ENCODE measurements around the gene KAZALD1.
"Not testable (repeated sequence)": the region's sequence is repeated elsewhere in the genome, so short reads cannot be mapped to it uniquely, and the experiment has no call there.

Gene KAZALD1

DNA sequence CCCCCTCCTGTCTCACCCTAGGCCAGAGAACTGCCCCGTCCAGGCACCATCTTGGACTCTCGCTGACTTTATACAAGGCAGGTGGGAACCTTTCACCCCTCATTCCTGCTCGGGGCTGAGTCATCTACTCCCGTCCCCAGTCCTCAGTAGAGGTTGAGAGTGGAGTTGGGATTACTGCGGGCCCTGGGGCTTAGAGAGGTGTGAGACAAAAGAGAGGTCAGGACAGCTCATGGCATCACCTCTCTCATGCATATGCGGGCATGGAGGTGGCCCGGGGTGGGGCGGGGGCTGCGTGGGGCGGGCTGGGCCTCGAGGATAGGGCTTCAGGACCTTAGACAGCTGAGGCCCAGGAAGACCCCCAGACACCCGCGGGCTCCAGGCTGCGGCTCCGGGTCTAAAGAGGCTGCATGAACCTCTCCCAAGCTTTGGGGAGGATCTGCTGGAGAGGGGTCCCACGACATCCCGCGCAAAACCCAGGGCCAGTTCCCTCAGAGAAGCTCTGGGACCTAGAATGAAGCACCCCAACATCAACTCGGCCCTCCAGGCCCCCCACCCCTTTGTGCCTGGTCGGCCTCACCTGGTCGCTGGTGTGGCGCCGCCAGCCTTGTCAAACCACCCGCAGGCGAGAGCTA is 31.2 kb upstream of the KAZALD1 start:
- no peak for DNase-seq (ENCODE audit: low read depth in 2 of 2, low spot score in 1 of 2)

DNA sequence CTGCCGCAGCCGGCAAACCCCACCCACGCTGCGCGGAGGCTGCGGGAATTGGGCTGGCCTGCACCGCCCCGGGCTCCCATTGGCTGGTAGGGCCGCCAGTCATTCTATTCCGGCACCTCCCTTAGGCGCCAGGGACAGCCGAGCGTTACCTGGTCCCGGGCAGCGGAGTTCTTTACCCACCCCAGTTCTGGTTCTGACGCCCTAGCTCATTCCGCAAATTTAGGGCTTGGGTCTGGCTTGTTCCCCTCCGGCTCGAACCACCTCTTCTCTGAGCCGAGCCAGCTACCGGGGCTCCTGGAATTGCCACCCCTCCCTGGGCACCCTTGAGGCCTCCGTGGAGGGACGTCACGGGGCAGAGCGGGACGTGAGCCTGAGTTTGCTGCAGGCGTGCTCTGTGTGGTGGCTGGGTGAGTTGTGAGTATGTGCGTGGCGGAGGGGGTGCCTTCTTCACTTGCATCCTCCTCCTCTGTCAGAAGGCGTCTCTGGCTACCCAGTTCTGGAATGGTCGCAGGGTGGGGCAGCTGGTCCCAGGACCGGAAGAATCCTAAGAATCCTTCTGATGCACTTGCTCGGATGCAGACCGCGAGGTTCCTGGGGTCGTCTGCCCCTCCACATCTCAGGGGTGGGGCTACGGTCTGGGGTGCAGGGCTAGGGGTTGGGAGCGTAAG is 30.5 kb upstream of the KAZALD1 start, which contains the start of the genes PDZD7 and SFXN3:
Gene PDZD7 (minus strand): TSS at position 2 of the 668 bp plus-strand sequence. CDS start 910 bp downstream, outside the sequence.
Gene SFXN3 (plus strand): TSS at position 107 of the 668 bp plus-strand sequence. CDS start 3,461 bp downstream, outside the sequence.
- peak; percentile 92 for DNase-seq (ENCODE audit: low read depth in 2 of 2, low spot score in 1 of 2)

DNA sequence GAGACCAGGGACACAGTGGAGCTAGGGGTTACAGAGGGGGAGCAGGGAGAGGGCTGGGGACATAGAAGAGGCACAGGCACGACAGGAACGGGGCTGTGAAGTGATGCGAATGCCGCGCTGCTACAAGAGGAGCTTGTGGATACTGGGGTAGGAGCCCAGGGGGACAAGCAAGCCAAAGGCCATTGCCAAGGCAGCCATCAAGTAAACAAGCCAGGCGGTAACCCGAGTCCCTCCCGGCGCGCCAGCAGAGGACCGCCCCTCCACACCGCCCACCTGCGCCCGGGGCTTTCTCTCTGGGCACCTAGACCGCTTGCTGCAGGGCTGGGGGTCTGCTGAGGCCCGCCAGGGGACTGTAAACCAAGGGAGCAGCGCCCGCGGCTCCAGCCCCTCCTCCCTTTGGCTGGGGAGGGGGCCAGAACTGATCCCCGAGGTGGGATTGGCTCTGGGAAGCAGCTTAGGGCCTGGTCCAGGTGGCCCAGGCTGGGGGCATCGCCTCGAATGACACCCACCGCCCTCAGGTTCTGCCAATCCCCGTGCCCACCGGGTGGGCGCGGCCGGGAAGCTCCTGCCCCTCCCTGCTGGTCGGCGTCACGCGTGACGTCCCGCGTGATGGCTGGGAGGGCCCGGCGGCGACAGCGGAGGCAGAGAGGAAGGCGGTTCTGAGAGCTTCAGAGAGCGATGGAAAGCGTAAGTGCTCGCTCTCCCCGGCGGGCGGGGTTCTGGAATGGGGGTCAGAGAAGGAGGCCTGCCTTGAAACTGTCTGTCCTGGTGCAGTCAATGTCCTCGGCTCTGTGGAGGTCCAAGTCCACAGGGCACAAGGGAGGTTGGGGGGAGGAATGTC is 29.8 kb upstream of the KAZALD1 start:
- peak; percentile 53 for DNase-seq (ENCODE audit: low read depth in 2 of 2, low spot score in 1 of 2)

DNA sequence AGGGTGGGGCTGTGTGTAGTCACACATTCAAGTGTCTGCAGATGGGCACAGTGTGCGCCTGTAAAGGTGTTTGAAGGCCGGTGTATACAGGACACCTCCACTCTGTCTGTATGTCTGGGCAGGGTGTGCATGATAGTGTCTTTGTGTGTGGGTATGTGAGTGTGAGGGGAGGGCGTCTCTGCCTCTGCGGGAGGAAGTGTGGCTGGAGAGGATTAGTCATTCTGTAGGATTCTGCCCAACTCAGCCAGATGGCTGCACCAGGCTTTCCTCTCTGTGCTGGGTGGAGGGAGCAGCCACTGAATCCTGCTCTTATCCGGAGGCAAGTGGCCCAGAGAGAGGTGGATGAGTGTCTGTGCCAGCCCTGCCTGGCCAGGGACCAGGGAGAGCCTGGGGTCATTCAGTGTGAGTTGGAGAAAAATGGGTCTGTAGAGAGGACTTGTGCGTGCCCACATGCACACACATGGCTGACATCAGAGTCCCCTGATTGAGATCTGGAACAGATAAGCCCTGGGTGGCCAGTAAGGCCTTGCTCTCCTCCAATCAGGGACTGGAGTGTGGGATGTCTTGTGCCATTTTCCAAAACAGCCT is 29.1 kb upstream of the KAZALD1 start:
- DNase-seq (ENCODE audit: low read depth in 2 of 2, low spot score in 1 of 2) = peak; percentile 40 to 52

DNA sequence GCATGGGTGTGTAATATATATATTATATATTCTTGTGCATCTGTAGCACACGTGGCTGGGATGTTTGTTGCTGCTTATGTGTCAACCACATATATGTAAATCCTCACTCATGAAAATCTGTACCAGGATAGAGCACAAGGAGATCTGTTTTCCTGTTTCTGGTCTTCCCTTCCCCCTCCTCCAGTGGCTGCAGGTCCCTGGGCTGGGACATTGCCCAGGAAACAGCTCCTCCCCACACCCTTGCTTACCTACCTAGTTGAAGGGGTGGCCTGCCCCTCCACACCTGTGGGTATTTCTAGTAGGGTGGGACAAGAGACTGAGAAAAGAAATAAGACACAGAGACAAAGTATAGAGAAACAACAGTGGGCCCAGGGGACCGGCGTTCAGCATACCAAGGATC is 28.5 kb upstream of the KAZALD1 start:
- DNase-seq (ENCODE audit: low read depth in 2 of 2, low spot score in 1 of 2) = no peak

DNA sequence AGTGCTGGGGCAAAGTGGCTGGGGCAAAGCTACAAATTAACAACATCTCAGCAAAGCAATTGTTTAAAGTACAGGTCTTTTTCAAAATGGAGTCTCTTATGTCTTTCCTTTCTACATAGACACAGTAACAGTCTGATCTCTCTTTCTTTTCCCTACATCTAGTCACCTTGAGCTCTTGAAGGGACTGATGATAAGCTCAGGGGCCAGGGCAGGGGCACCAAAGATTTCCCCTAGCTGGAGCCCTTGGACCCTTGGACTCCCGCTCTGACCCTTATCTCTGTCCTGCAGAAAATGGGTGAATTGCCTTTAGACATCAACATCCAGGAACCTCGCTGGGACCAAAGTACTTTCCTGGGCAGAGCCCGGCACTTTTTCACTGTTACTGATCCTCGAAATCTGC is 27.4 kb upstream of the KAZALD1 start:
- DNase-seq (ENCODE audit: low read depth in 2 of 2, low spot score in 1 of 2) = not testable (repeated sequence)

DNA sequence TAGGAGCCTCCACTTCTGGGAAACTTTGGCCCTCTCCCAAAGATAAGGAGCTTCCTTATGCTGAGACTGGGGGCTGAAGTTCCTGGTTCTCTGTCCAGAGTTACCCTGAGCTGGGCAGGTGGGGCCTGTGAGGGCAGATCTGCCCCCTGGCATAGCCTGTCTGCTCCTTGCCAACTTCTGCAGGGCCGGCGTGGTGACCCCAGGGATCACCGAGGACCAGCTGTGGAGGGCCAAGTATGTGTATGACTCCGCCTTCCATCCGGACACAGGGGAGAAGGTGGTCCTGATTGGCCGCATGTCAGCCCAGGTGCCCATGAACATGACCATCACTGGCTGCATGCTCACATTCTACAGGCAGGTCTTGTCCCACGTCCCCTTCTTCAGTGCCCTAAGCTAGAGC is 26.5 kb upstream of the KAZALD1 start:
- no peak for DNase-seq (ENCODE audit: low read depth in 2 of 2, low spot score in 1 of 2)

DNA sequence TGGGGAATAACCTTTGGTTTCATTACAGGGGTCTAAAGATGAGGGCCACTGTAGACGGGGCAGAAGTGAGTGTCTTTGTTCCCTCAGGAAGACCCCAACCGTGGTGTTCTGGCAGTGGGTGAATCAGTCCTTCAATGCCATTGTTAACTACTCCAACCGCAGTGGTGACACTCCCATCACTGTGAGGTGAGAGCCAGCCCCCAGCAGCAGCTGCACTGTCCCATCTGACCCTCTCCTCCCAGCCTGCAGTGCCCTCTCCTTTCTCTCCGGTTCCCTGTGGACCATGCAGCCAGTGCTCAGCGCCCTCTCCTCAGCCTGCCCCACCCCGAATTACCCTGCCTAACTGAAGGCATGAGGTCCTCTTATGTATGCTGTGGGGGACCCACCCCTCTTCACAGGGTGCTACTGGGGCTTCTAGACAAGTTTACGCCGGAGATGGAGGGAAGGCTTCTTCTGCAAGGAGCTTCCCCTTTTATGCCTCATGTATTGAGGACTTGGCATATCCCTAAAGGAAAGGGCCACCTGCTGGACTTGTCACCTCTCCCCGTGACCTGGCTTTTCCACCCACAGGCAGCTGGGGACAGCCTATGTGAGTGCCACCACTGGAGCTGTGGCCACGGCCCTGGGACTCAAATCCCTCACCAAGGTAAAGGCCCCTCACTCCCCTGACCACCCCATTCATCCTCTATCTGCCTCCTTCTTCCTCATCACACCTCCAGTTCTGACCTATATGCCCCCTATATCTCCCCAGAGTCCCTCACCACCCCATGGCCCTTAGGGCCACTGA is 25.7 kb upstream of the KAZALD1 start:
- no peak for DNase-seq (ENCODE audit: low read depth in 2 of 2, low spot score in 1 of 2)

DNA sequence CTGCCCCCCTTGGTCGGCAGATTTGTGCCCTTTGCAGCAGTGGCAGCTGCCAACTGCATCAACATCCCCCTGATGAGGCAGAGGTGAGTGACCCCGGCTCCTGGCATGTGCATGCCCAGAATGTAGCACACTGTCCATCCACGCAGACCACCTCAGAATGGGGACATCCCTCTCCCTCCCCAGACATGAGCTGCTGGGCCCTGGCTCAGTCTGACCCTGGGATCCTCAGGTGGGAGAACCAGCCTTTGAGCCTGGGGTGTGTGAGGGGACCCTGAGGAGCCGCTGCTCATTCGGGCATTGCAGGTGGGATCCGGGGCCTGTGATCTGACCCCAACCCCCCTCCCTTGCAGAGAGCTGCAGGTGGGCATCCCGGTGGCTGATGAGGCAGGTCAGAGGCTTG is 25.1 kb upstream of the KAZALD1 start:
- no peak for DNase-seq (ENCODE audit: low read depth in 2 of 2, low spot score in 1 of 2)

DNA sequence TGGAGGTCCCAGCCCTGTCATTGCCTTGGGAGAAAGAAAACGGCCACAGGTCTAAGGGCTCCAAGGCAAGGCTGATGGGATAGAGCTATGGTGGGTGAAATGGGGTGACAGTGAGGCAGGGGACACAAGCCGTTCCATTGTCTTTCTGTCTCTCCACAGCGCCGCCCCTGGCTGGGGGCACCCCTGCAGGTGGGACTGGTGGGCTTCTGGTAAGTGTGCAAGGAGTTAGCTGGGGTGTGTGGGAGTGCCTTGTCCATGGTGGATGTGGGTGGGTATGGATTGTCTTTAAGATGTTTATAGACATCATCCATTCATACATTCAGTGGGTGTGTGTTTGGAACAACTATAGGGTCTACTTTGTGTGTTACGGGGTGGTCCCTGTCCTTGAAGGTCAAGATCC is 23.3 kb upstream of the KAZALD1 start:
- no peak for DNase-seq (ENCODE audit: low read depth in 2 of 2, low spot score in 1 of 2)

DNA sequence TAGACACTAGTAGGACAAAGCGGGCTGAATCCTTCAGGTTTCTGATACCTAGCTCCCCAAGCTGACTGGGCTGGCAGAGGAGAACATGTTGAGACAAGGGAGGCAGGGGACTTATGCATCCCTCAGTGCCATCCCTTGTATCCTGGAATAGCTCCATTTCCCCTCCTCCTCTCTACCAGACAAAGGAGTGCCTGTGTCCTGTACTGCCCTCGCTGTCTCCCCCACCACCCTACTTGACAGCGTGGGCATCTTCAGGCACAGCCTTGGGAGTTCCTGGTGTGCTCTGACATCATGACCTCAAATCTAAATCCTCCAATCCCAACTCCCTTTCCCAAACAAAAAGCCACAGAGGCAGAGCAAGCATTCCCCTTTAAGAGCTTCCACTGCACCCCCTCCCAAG is 21.7 kb upstream of the KAZALD1 start:
- no peak for DNase-seq (ENCODE audit: low read depth in 2 of 2, low spot score in 1 of 2)

DNA sequence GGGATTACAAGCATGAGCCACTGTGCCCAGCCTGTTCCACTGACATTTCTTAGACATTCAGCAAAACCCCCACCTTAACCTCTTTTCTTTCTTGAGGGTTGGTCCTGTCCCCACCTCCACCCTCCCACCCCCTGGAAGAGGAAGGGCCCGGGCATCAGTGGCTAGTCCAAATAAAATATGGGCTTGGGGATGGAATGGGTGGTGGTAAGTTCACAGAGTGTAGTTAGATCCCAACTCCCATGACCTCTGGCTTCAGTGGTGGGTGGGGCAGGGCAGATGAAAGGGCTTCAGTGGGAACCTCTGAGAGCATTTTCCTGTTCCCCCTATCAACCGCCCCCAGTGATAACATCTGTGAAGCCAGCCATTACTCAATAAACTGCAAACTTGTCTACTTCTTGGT is 20.9 kb upstream of the KAZALD1 start:
- no peak for DNase-seq (ENCODE audit: low read depth in 2 of 2, low spot score in 1 of 2)

DNA sequence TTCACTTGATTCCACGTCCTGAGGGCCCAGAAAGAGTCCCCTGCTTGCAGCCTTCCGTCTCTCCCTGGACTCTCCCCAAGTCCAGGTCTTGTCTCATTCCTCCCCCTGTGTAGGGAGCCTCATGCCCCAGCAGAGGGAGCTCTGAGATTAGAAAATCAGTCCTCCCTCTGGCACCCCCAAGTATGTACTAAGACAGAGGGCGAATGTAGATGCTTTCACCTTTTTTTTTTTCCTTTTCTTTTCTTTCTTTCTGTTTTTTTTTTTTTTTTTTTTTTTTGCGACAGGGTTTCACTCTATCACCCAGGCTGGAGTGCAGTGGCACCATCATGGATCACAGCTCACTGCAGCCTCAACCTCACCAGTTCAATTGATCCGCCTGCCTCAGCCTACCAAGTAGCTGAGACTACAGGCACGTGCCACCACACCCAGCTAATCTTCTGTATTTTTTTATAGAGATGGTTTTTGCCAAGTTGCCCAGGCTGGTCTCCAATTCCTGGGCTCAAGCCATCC is 20.5 kb upstream of the KAZALD1 start:
- DNase-seq (ENCODE audit: low read depth in 2 of 2, low spot score in 1 of 2) = peak; percentile 47 to 49

DNA sequence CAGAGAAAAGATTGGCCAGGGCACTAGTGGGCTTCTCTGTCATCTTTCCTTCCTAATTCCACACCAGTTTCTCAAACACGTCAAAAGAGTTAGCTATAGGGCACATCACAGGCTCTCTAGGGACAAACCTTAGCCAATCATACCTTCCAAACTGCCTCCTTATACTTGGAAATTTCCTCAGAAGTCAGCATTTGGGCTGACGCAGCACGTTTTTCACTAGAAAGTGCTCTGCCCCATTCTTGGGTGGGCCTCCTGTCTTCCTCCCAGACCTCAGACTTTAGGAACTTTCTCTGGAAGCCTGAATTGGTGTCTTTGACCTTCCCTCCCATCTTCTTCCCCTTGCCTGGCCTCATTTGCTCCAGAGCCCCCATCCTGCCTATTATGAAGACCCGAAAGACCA is 19.7 kb upstream of the KAZALD1 start:
- no peak for DNase-seq (ENCODE audit: low read depth in 2 of 2, low spot score in 1 of 2)

DNA sequence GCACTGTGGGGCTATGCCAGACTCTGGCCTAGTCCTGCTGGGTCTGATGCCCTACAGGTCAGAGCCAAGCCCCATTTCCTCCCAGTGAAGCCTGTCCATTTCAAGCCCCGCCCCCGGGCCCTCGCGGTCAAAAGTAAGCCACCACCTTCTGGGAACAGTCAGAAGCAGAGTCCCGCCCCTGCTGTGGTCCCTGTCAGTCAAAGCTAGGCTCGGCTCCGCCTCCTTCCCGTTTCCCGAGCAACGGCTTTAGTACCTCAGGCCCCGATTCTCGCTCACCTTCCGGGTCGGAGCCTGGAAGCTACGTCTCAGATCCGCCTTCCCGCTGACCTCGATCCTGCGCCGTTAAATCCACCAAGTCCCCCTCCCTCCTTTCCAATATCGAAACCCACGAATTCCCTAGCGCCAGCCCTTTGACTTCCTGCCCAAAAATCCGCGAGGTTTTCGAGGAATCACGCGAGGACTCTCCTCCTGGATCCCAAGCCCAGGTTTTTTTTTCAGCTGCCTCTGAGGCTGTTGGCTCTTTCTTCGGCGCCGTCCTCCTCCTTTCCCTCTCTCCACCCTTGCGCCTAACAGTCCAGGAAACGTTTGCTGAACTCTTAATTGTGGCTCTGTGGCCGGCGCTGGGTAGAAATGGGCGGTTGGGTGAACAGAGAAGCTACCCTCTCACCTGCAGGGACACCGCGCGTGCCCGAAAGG is 19.0 kb upstream of the KAZALD1 start:
- DNase-seq (ENCODE audit: low read depth in 2 of 2, low spot score in 1 of 2) = peak; percentile 72 to 75

DNA sequence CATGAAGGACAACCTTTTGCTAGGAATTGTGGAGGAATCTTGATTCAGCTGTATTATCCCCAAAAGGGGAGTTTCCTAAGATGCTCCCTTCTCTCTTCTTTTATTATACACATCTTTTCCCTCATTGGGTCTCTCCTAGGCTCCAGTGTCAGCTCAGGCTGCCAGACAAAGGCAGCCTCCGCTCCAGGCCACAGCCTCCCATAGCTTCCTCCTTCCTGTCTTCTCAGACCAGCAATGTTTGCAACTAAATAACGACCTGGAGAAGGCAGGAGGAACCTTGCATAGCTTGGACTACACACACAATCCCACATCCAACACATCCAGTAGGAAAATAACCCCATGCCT is 18.5 kb upstream of the KAZALD1 start:
- no peak for DNase-seq (ENCODE audit: low read depth in 2 of 2, low spot score in 1 of 2)

DNA sequence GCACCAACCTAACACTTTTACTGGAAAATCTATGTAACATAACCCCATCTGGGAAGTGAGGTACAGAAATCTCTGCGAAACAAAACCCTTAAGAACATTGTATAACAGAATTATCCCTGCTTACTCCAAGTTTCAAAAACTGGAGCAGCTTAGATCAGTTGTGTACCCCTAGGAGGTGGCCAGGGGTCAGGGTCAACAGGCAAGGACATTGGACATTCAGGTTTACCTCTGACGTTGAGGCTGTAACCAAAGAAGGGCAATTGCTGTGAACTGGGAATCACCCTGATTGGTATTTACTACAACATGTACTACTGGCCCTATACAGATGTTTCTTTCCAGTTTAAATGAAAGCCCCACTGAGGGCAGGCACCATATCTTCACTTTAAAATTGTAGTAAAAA is 17.7 kb upstream of the KAZALD1 start:
- DNase-seq (ENCODE audit: low read depth in 2 of 2, low spot score in 1 of 2) = no peak

DNA sequence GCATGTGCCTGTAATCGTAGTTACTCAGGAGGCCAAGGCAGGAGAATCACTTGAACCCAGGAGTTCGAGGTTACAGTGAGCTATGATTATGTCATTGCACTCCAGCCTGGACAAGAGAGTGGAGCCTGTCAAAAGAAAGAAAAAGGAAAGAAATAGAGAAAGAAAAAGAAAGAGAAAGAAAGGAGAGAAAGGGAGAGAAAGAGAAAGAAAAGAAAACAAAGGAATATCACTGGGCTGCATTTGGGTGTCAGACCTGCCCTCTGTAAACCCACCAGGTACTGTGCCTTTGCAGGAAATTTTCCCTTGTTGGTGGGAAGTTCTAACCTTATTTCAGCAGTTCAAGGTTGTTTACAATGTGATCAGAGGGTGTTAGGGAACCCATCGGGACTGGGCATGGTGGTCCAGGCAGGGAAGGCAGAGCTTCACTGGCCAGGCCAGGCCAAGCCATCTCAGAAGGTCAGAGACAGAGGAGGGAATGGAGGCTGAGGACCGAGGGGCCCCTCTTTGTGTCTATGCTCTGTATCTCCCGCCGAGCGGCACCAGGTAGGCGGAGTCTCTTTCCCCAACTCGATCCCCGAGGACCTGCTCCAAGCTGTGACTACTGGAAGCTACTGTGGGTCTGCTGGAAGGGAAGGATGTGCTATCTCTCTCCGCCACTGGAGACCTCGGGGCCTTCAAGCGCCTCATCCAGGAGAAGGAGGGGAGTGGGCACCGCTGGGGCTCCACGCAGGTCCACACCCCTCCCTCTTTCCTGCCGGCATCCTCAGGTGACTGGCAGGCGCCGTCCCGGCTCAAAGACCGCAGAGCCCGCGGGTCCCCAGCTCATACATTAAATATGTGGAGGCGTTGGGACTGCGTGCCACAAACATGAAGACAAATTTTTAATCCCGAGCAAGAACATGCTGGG is 15.2 kb upstream of the KAZALD1 start:
- DNase-seq (ENCODE audit: low read depth in 2 of 2, low spot score in 1 of 2) = no peak

DNA sequence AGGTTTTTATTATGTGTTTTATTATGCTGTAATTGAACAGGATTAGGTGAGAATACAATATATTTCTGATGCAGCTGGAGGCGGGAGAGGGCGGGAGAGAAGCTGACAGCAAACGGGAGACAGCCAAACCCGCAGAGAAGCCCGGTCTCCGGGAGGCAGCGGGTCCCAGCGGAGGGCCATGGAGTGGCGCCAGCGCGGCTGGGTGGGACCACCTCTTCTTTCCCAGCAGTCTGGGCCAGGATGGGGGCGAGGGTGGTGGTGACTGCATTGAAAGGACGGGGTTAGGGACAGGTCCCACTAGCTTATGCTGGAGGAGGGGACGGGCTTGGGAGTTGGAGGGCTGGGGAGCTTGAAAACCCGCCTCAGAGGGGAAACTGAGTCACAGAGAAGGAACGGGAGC is 14.5 kb upstream of the KAZALD1 start:
- no peak for DNase-seq (ENCODE audit: low read depth in 2 of 2, low spot score in 1 of 2)
